NOMO-1 treated with dmso at 0.1 percent for 144 hours (cell line): ENCODE data around the gene ANXA4.

Experiments used
- DNase-seq: peaks from one replicate; lab custom pipeline; 2025; ENCODE audit not compliant: unreplicated experiment; lab: John Stamatoyannopoulos, UW

Gene ANXA4

DNA sequence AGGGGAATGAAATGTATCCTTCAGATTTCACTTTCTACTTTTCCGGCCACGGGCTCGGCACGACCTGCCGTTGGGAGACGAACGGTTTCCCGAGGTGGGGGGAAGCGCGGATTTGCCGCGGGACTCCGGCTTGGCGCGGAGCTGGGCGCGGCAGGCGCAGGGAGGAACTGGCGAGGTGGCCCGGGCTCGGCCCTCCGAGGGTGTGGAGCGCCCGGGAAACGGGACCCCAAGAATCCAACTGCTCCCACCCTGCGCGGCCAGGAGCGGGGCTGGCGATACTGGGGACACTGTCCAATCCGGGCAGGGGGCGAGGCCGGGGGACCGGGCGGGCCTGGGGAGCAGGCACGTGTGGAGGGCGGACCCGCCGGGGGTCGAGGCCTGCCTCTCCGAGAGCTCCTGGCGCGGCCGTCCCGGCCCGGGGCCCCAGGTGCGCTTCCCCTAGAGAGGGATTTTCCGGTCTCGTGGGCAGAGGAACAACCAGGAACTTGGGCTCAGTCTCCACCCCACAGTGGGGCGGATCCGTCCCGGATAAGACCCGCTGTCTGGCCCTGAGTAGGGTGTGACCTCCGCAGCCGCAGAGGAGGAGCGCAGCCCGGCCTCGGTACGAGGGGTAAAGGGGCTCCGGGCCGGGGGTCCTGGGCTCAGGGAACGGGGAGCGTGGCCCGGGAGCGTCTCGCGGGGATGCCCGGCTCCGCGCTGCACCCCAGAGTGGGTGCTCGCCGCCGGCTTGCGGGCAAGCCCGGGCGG is at the start of gene ANXA4:
ANXA4 (plus strand) TSS at position 560 of the 747 bp plus-strand sequence. CDS start 39,432 bp downstream, outside the sequence.
- peak; percentile 73 for DNase-seq

DNA sequence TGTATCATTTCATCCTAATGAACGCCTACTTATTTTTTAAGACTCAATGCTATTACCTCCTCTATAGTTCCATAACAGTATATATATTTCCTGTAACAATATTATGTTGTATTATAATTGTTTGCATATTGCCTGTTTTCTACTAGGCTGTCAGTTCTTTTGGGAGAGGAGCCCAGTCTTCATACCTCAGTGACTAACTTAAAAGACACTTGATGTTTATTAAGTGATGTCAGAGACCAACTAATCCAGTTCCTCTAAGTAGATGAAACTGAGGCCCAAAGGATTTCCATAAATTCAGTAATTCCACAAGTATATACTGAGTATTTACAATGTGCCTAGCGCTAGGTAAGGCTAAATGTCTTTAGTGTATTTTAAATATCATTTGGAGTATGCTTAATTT is 49.5 kb upstream of the ANXA4 start:
- no peak for DNase-seq

DNA sequence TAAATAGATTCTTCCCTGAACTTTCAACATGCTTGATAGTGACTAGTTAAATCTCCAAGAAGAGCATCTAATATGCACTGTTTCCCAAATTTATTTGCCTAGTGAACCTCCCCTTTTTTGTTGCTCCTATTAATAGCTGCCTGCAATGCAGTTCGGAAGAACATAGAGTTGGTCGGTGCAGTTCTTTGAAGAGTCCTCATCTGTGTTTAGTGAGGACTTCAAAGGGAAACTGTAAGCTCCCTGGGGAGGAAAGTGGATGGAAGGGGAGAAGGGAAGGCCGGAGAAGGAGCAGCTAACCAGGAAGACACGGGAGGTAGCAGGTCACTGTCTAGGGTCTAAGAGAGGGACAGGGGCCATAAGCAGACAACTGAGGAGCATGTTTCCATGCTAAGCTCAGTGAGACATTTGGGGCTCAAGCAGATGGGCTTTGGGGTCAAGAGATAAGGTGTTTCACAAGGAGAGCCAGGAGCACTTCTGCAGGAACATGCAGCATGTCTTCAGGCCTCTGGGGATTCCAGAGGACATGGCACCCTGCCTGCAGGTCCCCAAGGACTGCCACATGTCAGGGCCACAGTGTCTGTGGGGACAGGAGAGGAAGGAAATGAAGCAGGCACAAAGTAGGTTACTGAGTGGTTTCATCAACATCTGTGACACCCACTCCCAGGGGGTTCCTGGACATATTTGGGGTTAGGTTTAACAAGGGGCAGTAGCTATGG is 48.7 kb upstream of the ANXA4 start:
- no peak for DNase-seq

DNA sequence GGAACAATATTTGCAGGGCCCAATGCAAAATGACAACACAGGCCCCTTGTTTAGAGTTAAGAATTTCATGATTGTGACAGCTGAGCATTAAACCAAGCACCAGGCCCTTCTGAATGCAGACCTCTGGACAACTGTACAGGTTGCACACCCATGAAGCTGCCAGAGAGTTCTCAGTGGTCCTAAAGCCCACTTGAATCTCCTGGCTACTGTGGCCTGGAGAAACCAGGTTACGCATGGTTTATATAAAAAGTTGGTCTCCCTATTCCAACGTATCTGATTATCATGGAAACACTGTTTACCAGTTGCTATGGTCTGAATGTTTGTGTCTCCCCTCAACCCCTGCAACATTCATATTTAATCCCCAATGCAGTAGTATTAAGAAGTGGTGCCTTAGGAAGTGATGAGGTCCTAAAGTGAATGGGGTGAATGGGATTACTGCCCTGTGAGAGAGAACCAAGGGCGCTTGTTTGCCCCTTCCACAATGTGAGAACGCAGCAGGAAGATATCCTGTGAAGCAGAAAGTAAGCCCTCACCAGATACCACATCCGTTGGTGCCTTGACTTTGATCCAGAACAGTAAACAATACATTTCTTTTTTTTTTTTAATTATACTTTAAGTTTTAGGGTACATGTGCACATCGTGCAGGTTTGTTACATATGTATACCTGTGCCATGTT is 48.0 kb upstream of the ANXA4 start:
- no peak for DNase-seq

DNA sequence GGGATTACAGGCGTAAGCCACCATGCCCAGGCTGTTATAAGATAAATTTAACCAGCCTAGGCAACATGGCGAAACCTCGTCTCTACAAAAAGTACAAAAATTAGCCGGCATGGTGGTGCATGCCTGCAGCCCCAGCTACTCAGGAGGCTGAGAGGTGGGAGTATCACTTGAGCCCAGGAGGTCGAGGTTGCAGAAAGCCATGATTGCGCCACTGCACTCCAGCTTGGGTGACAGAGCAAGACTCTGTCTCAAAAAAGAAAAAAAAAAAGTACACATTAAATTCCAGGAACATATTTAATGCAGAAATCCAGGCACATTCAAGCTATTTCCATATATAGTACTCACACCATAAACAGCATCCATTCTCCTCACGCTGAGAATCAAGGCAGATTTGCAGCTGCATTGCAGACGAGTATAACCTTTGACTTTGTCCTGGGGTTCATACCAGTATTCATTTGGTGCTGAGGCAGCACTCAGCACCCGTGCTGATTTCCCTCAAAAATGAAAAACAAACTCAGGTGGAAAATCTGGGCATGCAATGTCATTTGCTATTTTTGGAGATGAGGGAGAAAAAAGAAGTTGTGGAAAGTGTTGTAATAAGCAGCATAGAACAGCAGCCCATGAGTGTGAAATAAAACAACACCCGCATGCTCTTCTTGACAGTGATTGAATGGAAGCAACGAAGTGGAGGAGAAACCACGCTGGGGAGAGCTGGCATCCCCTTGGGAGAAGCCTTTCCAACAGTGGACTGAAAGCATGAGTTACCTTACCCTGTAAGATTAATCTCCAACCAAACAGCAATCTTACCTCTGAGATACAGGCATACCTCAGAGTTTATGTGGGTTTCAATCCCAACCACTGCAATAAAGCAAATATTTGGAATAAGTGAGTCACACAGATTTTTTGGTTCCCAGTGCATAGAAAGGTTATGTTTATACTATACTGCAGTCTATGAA is 46.8 kb upstream of the ANXA4 start:
- no peak for DNase-seq

DNA sequence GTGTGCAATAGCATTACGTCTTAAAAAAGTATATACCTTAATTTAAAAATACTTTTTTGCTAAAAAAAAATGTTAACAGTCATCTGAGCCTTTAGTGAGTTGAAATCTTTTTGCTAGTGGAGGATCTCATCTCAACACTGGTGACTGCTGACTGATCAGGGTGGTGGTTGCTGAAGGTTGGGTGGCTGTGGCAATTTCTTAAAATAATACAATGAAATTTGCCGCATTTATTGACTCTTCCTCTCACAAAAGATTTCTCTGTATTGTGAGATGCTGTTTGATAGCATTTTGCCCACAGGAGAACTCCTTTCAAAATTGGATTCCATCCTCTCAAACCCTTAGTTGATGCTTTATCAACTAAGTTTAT is 46.1 kb upstream of the ANXA4 start:
- no peak for DNase-seq

DNA sequence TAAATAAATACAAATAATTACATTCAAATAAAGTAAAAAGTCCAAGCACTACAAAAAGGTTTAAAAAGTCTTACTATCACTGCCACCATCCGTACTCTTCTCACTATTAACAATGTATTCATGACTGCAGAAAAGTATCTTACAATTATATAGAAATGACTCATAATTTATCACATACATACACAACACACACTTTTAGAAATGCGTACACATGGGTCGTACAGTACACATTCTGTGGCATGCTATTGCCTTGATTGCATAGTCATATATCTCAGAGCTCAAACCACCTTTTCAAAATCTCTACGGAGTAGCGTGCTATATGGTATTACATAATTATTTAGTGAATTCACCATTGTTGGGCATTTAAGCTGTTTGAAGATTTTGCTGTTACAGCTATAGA is 41.6 kb upstream of the ANXA4 start:
- no peak for DNase-seq

DNA sequence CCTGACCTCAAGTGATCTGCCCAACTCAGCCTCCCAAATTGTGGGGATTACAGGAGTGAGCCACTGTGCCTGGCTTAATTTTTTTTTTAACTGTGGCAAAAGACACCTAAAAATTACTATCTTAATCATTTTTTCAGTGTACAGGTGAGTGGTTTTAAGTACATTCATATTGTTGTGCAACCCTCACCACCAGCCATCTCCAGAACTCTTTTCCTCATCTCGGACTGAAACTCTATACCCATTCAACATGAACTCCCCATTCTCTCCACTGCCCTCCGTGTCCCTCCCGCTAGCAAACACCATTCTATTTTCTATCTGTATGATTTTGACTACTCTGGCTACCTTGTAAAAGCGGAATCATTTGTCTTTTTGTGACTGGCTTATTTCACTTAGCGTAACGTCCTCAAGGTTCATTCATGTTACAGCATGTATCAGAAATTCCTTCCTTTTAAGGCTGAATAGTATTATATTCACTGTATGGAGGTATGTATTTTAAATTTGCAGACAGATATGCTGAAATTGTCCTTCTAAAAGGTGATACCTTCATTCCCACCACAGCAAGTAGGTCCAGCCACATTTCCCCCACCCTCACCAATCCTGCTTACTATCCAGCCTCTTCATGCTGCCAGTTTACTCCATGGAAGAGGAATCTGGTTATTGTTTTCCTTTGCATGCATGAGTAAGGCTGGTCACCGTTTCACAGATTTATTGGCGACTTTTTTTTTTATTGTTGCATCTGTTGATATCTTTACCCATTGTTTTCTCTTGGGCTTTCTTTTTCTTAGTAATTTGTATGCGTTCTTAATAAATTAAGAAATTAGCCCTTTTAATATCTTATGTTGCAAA is 40.6 kb upstream of the ANXA4 start:
- no peak for DNase-seq

DNA sequence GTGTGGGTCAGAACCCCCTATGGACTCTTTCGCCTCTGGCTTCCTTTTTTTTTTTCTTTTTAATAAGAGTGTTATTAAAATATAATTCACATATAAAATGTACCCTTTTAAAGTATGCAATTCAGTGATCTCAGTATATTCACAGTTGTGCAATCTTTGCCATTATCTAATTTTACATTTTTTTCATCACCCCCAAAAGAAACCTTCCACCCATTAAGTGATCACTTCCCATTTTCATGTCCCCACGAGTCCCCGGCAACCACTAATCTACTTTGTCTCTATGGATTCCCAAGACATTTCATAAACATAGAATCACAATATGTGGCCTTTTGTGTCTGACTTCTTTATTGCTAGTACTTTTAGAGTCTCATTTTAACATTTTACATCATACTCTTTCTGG is 38.7 kb upstream of the ANXA4 start:
- peak; percentile 66 for DNase-seq

DNA sequence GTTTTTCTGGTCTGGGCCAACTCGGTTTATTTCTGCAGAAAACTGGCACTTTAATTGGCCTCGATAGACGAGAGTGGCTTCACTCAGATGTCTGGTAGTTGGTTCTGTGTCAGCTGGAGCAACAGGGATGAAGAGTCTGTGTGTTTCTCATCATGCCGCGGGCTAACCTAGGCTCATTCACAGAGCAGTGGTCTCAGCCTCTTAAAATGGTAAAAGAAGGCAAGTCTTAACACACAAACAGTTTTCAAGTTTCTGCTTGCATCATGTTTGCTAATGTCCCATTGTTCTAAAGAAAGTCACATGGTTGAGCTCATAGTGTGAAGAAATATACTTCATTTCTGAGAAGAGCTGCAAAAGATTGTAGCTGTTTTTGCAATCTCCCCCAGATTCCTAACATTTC is 37.5 kb upstream of the ANXA4 start:
- DNase-seq = peak; percentile 81

DNA sequence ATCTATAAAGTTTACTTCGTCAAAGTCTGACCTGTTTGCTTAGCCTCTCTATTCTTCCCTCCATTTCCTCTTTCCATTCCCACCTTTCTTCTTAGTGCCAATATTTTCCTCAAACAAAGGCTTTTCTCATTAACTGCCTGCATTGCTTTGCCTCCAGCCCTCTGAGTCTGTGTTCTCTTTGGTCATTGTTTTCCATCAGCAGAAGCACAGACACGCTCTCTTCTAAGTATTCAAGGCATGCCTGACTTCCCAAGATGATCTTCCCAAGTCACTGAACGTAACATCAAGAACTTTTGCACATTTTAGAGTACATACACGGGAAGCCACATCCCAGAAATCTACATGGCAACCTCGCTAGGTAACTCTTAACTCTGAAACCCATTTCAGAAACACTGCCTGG is 32.6 kb upstream of the ANXA4 start:
- no peak for DNase-seq

DNA sequence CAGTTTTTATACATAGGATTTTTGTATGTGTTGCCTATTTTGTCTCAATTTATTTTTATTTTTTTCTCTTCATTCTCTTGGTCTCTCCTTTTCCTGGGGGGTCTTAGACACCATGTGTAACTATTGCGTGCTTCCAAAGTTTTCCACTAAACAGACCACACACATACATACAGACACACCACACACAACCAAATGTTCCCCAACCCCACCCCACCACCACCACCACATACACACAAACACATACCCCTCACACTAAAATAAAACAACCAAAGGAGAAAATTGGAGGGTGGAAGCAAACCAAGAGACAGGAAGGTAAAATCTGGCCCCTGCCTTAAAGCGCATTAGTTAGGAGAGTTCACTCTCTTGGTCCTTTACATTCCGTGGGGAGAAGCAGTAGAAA is 30.0 kb upstream of the ANXA4 start:
- DNase-seq = no peak

DNA sequence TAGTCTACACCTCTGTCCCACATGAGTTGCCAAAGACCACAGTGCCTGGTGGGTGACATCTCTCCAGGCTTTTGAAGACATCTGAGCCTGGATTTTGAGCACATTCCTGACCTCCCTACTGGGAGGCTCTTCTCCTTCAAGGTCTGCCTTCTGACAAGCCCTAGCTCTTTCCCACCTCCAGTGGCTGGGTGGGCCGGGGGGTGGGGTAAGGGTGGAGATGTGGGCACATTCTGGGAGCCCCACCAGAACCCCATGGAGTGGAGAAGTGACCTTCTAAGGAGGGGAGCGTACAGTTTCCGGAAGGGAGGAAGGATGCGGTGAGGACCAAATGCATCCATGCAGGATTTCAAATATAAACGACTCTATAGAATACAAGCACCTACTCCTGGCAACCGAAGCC is 27.9 kb upstream of the ANXA4 start:
- DNase-seq = no peak

DNA sequence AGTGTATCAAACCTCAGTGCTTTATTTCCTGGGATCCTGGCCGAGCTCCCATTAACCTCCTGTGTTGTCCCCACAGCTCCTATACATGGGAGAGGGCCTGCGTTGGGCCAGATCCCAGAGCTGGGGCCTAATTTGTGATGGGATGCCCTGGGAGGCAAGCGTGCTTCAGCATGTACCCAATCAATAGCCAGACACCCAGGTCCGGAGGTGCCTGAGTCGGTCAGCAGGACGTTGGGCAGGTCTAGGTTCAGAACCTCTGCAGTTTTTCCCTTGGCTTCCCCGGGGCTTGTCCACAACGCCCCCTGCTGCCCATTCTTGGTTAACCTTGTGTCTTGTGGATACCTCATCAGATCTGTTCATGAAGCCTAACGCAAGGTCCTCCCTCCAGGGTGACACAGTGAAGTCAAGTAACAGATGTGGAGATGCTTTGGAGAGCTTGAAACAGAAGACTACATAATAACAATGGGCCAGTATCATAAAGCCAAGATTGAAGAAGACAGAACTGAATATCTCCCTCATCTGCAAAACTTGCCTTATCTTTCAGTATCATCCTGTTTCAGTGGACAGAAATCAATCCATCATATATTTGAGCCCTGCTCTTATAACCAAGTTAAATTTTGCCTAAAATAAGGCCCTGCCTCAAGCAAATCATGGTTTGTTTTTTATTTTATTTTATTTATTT is 27.3 kb upstream of the ANXA4 start:
- DNase-seq = peak; percentile 73

DNA sequence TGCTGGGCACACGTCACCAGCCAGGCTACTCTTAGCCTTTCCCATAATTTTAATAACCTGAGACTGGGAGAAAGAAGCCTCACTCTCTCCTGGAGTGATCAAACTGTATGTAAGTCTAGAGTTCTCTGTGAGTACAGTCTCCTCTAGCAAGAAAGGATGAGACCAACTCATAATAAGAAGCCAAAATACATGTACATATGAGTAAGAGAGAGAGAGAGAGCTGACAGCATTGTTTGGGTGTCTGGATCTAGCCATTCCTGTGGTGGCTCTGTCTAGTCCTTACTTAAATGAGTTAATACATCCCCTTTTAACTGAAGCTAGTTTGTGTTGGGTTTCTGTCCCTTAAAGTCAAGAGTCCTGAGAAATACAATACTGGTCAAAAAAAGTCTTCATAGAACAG is 26.0 kb upstream of the ANXA4 start:
- no peak for DNase-seq

DNA sequence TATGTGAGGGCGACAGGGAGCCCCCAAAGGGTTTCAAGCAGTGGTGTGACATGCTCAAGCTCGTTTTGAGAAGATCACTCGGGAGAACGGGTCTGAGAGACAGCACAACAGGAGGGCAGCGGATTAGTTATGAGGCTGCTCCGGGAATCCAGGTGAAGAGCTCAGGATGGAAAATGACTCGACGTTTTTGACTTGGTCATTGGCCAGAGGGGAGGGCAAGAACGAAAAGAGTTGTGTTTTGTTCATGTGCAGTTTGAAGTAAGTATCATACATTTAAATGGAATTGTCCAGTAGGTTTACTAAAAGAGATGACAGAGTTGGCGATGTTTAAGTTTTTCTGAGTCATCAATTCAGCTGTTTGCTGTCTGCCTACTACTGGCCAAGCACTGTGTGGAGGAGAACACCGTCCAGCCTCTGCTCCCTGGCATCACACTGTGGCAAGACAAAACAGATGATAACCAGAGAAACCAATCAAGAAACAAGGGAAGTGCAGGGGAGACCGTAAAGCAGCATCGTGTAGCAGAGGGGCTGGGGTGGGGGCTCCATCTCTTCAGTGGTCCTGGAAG is 25.3 kb upstream of the ANXA4 start:
- DNase-seq = no peak

DNA sequence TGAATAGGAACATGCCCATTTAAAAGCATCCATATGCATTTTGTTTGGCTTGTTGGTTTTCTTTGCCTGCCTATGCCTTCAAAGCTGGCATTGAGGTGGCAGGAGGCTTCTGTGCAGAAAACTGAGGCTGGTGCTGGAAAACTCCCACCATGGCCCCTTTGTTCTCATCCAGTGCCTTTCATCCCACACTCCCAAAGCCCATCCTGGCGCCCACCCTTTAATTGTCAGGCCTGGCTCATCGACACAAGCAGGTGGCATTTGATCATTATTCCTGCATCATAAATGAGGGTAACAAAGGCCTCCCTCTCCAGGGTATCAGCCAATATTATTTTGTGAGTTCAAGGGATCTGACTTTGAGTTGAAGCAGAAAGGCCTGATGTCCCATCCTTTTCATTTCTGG is 24.7 kb upstream of the ANXA4 start:
- DNase-seq = no peak

DNA sequence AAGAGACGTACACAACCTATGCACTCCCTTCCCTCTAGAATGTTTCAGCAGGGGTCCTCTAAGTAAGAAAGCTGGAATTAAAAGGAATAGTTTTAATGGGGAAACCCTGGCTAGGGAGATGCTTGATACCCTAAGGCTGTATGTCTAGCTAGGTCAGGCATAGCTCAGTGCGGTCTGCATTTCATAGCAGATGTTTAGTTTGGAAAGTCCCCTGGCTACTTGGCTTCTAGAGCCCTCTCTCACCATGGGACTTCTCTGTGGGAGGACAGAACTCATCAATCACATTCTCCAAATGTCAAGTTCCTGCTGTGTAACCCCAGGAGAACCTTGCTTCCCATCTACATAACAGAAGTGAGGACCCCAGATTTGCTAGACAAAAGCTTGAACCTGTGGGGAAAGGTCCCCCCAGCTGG is 24.1 kb upstream of the ANXA4 start:
- no peak for DNase-seq

DNA sequence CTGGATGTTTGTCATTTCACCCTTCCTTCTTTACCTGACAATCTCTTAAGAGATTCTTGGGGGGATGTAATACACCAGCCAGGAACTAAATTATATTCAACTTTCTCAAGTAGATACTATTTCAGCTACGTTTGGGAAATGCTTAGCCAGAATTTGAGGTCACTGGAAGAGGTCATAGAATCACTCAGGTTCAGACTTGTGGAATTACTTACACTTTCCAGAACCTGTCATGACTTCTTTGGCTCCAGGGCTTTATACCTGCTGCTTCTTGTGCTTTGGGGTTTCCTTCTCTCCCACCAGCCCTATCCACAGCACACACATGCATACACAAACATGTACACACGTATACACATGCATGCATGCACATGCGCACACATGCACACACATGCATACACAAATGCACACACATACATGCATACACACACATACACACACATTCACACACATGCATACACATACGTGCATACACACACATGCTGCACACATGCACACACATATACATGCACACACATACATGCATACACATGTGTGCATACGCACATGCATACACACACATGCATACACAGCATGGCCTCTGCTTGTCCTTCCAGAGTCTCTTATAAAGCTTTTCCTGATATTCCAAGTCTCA is 23.5 kb upstream of the ANXA4 start:
- DNase-seq = no peak
